K562 (cell line): ENCODE results near the gene LIMK1. TPM values are rescaled to one million over a fixed set of nuclear protein-coding genes. Genes with fewer than 3 reads are reported as not detected.
A peak's percentile ranks its signal among the peaks of the same experiment; 100 is the strongest.

Experiments used
- ARID2 ChIP-seq: fragments of 450-650 bp; IDR thresholded peaks from 2 replicates; pipeline ENCODE4 v1.6.1; 2017; ENCODE audit warnings: antibody characterized with exemption, mild to moderate bottlenecking
- BACH1 ChIP-seq: fragments of 200-800 bp; sonication (Bioruptor generic); IDR thresholded peaks from 2 replicates; pipeline ENCODE4 v1.6.1; 2016; ENCODE audit warnings: missing genetic modification characterization, missing compliant biosample characterization
- CUX1 ChIP-seq: fragments of 200-800 bp; sonication (Bioruptor generic); IDR thresholded peaks from 2 replicates; pipeline ENCODE4 v1.6.1; 2016; ENCODE audit warnings: missing genetic modification characterization, missing compliant biosample characterization
- E2F3 ChIP-seq: fragments of 250-450 bp; sonication (Bioruptor Pico); IDR thresholded peaks from 2 replicates; pipeline ENCODE4 v1.4.0; 2020; ENCODE audit warnings: mild to moderate bottlenecking
- ERF ChIP-seq: fragments of 450-650 bp; formaldehyde crosslinking; IDR thresholded peaks from 2 replicates; pipeline ENCODE4 v1.4.0; 2020; ENCODE audit warnings: mild to moderate bottlenecking, mixed read lengths
- FOXA1 ChIP-seq: fragments of 450-650 bp; IDR thresholded peaks from 2 replicates; pipeline ENCODE4 v1.6.1; 2016; ENCODE audit warnings: mild to moderate bottlenecking, borderline replicate concordance
- PRDM10 ChIP-seq: fragments of 450-650 bp; IDR thresholded peaks from 2 replicates; pipeline ENCODE4 v1.6.1; 2018; ENCODE audit not compliant: partially characterized antibody
- RUNX1 ChIP-seq: sonication (generic); IDR thresholded peaks from 2 replicates; pipeline ENCODE4 v1.6.1; 2016; ENCODE audit warnings: antibody characterized with exemption, low read depth
- SETDB1 ChIP-seq: IDR thresholded peaks from one replicate; pipeline ENCODE4 v1.6.1; 2012; ENCODE audit warnings: low read length, control low read depth, inconsistent platforms
- XRCC3 ChIP-seq: fragments of 450-650 bp; IDR thresholded peaks from 2 replicates; pipeline ENCODE4 v1.6.1; 2017; ENCODE audit warnings: mild to moderate bottlenecking, moderate library complexity
- ZNF318 ChIP-seq, 2 experiments: fragments of 450-650 bp; IDR thresholded peaks; 2 replicates each; pipeline ENCODE4 v1.6.1; 2016; ENCODE audit warnings: mild to moderate bottlenecking in 2 of 2, borderline replicate concordance in 1 of 2, low read depth in 1 of 2, moderate library complexity in 1 of 2
- polyA plus RNA-seq, 8 experiments: library from polyadenylated mRNA; depleted of rRNA in 4 of 8; stranded (reverse) in 5 of 8; unstranded in 3 of 8; fragments of >200 nt; fragmentation: Nextera tagmentation in 2 of 8; fragmentation: Illumina TruSeq in 1 of 8; extraction: Ambion mirVana in 2 of 8; extraction: Trizol in 1 of 8; gene quantifications; 2 replicates each; pipeline versions ENCODE4 v1.2.1 to v1.2.3, GENCODE V29; 2011 to 2014; ENCODE audit warnings: inconsistent platforms in 1 of 8, missing spikeins in 1 of 8
- total RNA-seq, 7 experiments: library from RNA; depleted of rRNA in 6 of 7; stranded (reverse); fragments of >200 nt in 6 of 7; fragmentation: Illumina TruSeq in 2 of 7; extraction: Trizol in 2 of 7; gene quantifications; 2 replicates each; pipeline versions ENCODE4 v1.2.1 to v1.2.3, GENCODE V29; 2011 to 2021; ENCODE audit warnings: low replicate concordance in 1 of 7

The LIMK1 gene
- total and polyA plus RNA-seq, 9 of the 15 experiments (the other 6 are each of a cell fraction or from before 2014, with no cell fraction given) = 0.14 to 30.0 (median 15.9) TPM

- 0 out of 4 replicates have a peak, but pooled peaks of 1 of the 2 experiments have one; percentile 32 for TF ChIP-seq ZNF318 (IDR thresholded peaks at IDR 0.05; ENCODE audit: borderline replicate concordance in 1 of 2, low read depth in 1 of 2)
- no peak for TF ChIP-seq ARID2
- TF ChIP-seq PRDM10 = peak; percentile 84
- no peak for TF ChIP-seq FOXA1
- no peak for TF ChIP-seq RUNX1
- no peak for TF ChIP-seq CUX1 (CRISPR knock-in tag)
- TF ChIP-seq BACH1 (tag) = no peak
- no peak for TF ChIP-seq SETDB1
- no peak for TF ChIP-seq E2F3 (CRISPR knock-in tag)
- no peak for TF ChIP-seq XRCC3
- no peak for TF ChIP-seq ERF
Measured at GRCh38 chr7:74134117-74134620, 50.6 kb downstream of the LIMK1 start (continued).
